Vagina (tissue), 2 donors: ENCODE measurements around the gene CCNK.

ENCODE experiments used
- CTCF ChIP-seq, 3 experiments: fragments of 450-650 bp in 2 of 3; fragments of 200-600 bp in 1 of 3; sonication (generic) in 1 of 3; IDR thresholded peaks; one replicate each; pipeline ENCODE4 v1.5.1; 2017 to 2019; ENCODE audit warnings: antibody characterized with exemption in 3 of 3, mild to moderate bottlenecking in 2 of 3, moderate library complexity in 2 of 3
- POLR2A ChIP-seq, 2 donors: fragments of 450-650 bp; IDR thresholded peaks; one replicate each; pipeline ENCODE4 v1.6.1; 2017; ENCODE audit warnings: antibody characterized with exemption in 2 of 2, mild to moderate bottlenecking in 2 of 2, moderate library complexity in 2 of 2

- no peak for TF ChIP-seq CTCF (IDR thresholded peaks at IDR 0.05)
- TF ChIP-seq POLR2A (IDR thresholded peaks at IDR 0.05): no peak
These were observed 67.8 kb downstream of the CCNK start for GRCh38 chr14:99548871-99549515.
